Thoracic aorta (tissue), 2 donors: ENCODE measurements around the gene BCAS3. TPM values are rescaled to one million over a fixed set of nuclear protein-coding genes. Genes with fewer than 3 reads are reported as not detected.

Experiments
- ATAC-seq: fragments of 150-250 bp; one replicate; pipeline ENCODE4 v1.8.0; 2017; ENCODE audit warnings: low read depth; ENCODE audit not compliant: insufficient number of reproducible peaks, low FRiP score
- DNase-seq: peaks from one replicate; pipeline ENCODE4 v3.0.0-alpha.2; 2020; ENCODE audit warnings: low spot score
- H3K27ac ChIP-seq, 2 donors: fragments of 200-600 bp; sonication (generic); 1 replicate in 1 of 2; 2 replicates in 1 of 2; pipeline ENCODE4 v1.5.1; 2016; ENCODE audit warnings: mild to moderate bottlenecking in 2 of 2, moderate library complexity in 2 of 2
- H3K27me3 ChIP-seq: fragments of 200-600 bp; sonication (generic); replicated peaks from 2 replicates; pipeline ENCODE4 v1.6.0; 2016; ENCODE audit warnings: mild to moderate bottlenecking; ENCODE audit not compliant: insufficient read depth
- H3K36me3 ChIP-seq: fragments of 200-600 bp; sonication (generic); one replicate; pipeline ENCODE4 v1.5.1; 2016
- H3K4me1 ChIP-seq, 2 donors: fragments of 200-600 bp; sonication (generic); 1 replicate in 1 of 2; 2 replicates in 1 of 2; pipeline versions ENCODE4 v1.5.1 to v1.6.0; 2016; ENCODE audit warnings: low read depth in 2 of 2, mild to moderate bottlenecking in 1 of 2; ENCODE audit not compliant: control insufficient read depth in 1 of 2
- H3K4me3 ChIP-seq: fragments of 200-600 bp; sonication (generic); 2 replicates; pipeline ENCODE4 v1.5.1; 2016; ENCODE audit warnings: mild to moderate bottlenecking
- H3K9me3 ChIP-seq: fragments of 200-600 bp; sonication (generic); 2 replicates; pipeline ENCODE4 v1.5.1; 2016
- total RNA-seq, 2 donors: library from RNA; depleted of rRNA; stranded (reverse); fragments of >200 nt; gene quantifications; one replicate each; pipeline versions ENCODE4 v1.1.0 to v1.2.3, GENCODE V29; 2016
- TF ChIP-seq, protein P1 (sequence below): fragments of 200-600 bp; sonication (generic); IDR thresholded peaks from one replicate; pipeline ENCODE4 v1.5.1; 2019; ENCODE audit warnings: antibody characterized with exemption

BCAS3 gene
- total RNA-seq, 2 donors from 2014 or later, result 35.1 to 69.3 TPM

DNA sequence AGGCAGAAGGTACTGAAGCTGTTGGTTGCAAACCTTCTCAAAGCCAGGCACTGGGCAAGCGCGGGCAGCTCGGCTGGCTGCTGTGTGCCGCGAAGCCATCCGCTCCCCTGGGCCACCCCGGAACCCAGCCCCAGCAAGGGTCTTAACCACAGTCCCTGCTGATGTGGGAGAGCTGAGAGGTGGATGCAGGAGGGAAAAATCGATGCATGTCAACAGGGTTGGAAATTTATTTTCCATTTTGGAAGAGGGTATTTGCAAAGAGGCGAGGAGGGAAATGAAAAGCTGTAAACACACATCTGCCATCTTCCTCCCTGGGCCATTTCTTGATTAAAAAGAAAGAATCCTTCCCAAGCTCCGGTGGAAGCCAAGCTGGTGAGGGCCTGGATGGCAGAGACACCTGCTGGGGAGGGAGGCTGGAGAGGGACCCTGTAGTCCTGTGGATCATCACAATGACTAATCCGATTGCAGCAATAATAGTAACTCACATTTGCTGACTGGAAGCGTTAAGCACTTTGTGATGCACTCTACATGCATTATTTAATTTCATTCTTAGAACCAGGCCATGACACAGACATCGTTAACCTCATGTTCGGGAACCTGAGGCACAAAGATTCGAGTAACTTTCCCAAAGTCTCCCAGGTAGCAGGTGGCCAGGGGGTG, 708.1 kb downstream of the BCAS3 start:
- H3K27me3 ChIP-seq, result no peaks in the 10 kb centered on the region
- H3K27ac ChIP-seq, result no peak overlapping the region
- H3K9me3 ChIP-seq, result no peaks in the 10 kb centered on the region
- no peak overlapping the region for H3K4me3 ChIP-seq
- peaks cover 3% of the 10 kb centered on the region for H3K36me3 ChIP-seq
- peaks cover 0 to 11% of the 10 kb centered on the region in 2 donors for H3K4me1 ChIP-seq
- TF ChIP-seq, protein P1, sequence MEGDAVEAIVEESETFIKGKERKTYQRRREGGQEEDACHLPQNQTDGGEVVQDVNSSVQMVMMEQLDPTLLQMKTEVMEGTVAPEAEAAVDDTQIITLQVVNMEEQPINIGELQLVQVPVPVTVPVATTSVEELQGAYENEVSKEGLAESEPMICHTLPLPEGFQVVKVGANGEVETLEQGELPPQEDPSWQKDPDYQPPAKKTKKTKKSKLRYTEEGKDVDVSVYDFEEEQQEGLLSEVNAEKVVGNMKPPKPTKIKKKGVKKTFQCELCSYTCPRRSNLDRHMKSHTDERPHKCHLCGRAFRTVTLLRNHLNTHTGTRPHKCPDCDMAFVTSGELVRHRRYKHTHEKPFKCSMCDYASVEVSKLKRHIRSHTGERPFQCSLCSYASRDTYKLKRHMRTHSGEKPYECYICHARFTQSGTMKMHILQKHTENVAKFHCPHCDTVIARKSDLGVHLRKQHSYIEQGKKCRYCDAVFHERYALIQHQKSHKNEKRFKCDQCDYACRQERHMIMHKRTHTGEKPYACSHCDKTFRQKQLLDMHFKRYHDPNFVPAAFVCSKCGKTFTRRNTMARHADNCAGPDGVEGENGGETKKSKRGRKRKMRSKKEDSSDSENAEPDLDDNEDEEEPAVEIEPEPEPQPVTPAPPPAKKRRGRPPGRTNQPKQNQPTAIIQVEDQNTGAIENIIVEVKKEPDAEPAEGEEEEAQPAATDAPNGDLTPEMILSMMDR, result no peak
- ATAC-seq, result no peak
- DNase-seq, result no peak

DNA sequence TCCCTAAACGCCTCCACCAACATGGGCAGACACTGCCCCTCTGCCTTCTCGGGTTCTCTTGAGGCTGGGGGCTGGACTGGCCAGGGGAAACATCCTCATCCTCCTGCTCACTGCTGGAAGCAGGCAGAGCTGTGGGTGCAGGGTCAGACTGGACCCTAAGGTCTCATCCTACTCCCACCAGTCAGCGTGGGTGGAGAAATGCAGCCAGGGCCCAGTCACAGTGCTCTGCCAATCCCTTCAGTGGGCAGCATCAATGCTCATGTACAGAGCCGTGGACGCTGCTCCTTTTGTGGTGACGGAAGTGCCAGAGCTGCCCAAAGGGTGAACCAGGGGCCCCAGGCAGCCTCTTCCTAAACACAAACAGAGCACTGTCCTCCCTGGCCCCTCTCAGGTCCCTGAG, 708.6 kb downstream of the BCAS3 start:
- H3K4me1 ChIP-seq, result peaks cover 0 to 11% of the 10 kb centered on the region in 2 donors
- no peak overlapping the region for H3K27ac ChIP-seq
- no peaks in the 10 kb centered on the region for H3K9me3 ChIP-seq
- H3K36me3 ChIP-seq, result peaks cover 3% of the 10 kb centered on the region
- ATAC-seq (no peak), DNase-seq (no peak)
- no peak overlapping the region for H3K4me3 ChIP-seq
- no peaks in the 10 kb centered on the region for H3K27me3 ChIP-seq
- TF ChIP-seq, protein P1, result no peak

DNA sequence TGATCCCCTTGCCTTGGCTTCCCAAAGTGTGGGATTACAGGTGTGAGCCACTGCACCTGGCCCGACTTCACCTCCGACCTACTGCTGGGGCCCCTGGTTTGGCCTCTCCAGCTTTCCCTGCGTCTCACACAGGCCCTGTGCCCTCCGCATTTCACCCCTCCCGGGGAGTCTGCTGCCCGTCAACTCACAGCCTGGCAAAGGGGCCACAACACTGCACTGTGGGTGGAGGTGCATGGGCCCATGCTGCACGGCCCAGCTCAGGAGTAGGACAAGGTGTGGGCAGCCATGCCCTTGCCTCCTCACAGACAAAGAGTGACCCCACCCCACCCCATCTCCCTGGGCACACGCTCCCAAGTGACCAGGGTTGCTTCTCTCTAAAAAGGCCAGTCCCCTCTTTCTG, 709.4 kb downstream of the BCAS3 start:
- no peak for ATAC-seq
- Histone ChIP-seq H3K27me3 (no peaks in the 10 kb centered on the region), H3K4me3 (no peak overlapping the region), H3K9me3 (no peaks in the 10 kb centered on the region), H3K27ac (no peak overlapping the region), H3K36me3 (peaks cover 3% of the 10 kb centered on the region), H3K4me1 (peaks cover 0 to 11% of the 10 kb centered on the region in 2 donors)
- TF ChIP-seq, protein P1, result no peak
- no peak for DNase-seq

DNA sequence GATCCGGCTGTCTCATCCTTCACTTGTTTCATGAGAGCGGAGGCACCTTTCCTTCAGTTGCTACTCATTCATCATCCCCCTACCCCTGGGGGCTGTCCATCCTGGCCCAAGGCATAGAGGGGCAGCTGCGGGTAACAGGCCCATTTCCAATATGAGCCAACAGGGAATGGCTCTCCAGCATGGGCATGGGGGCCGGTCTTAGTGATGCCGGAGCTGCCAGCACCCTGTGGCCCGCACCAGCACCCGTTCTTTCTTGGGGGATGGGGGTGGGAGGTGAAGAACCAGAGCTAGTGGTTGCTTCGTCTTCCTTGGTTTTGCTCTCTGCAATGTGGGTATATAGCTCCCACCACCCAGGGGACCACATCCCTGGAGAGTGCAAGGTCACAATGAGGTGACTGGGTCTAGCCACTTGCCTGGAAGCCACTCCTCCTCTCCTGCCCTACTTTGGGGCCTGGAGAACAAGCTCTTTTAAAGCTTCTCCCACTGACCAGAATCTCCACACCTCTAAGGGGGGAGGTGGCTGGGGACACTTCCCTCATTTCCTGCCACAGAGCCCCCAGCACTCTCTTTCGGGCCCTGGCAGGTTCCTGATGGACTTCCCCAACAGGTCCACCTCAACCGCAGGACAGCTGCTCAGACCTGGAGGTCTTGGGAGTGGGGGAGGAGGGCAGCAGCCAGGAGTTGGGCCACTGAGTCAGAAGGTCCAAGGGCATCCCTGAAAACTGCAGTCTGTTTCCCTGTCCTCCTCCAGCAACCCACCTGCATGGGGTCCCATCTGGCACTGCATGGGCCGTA, 710.1 kb downstream of the BCAS3 start:
- Histone ChIP-seq H3K4me1 (peaks cover 0 to 11% of the 10 kb centered on the region in 2 donors), H3K36me3 (peaks cover 3% of the 10 kb centered on the region), H3K4me3 (no peak overlapping the region), H3K9me3 (no peaks in the 10 kb centered on the region), H3K27ac (no peak overlapping the region), H3K27me3 (no peaks in the 10 kb centered on the region)
- ATAC-seq, result no peak
- DNase-seq, result no peak
- TF ChIP-seq, protein P1, result no peak

DNA sequence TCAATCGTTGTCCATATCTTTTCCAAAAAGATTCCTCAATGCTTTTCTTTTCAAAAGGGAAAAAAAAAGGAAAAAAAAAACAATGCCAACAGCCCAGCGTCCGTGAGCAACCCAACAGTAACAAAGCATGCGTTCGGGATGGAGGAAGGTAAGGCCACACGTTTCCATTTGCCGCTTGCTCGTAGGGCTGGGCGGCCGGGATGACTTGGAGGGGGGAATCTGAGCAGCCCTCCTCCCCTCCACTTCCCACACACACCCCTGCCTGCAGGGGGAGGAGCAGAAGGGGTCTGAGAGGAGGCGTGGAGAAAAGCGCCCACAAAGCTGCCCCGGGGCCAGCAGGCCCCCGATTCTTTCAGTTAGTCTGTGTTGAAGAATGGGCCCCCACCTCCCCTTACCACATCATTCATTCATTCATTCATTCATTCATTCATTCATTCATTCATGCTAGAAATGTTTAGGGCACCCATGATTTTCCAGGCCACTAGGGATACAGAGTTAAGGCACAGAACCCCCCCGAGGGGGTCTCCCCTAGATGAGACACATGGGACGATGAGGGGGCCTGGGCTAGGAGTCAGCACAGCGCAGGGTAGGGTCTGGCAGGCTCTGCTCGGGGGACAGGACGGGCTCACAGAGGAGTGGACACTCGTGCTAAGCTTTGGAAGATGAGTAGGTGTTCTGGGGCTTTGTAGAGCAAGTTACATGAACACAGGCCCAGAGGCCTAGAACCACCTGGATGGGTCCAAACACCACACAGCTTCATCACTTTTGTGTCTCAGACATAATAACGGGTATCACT, 711.1 kb downstream of the BCAS3 start:
- H3K36me3 ChIP-seq, result no peaks in the 10 kb centered on the region
- no peak overlapping the region for H3K27ac ChIP-seq
- no peaks in the 10 kb centered on the region for H3K27me3 ChIP-seq
- no peaks in the 10 kb centered on the region for H3K9me3 ChIP-seq
- no peak for ATAC-seq
- DNase-seq, result no peak
- TF ChIP-seq, protein P1, result no peak
- peaks cover 0 to 11% of the 10 kb centered on the region in 2 donors for H3K4me1 ChIP-seq
- no peak overlapping the region for H3K4me3 ChIP-seq
